Measurements from ENCODE around the gene KIF25. TPM values are rescaled to one million over a fixed set of nuclear protein-coding genes. Genes with fewer than 3 reads are reported as not detected.

The KIF25 gene
- total RNA-seq, 1 experiment from 2014 or later = 0.59 TPM

DNA sequence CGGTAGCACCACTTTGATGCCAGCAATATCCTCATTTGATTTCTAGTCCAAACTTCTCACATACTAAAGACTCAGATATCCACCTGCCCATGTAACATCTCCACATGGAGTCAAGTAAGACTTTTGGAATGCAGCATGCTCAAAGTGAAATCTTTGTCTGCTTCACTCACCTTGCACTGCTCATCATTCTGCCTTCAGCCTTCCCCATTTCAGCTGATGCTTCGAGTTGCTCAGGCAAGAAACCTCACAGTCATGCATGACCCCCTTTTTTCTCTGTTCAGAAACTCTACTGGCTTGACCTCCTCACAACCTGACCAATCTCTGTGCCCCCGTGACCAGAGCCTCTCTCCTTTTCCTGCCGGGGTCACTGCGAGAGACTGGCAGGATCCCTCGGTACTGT is 41.0 kb upstream of the KIF25 start:
- no peak overlapping the region for H4K5ac ChIP-seq (ENCODE audit: insufficient read length, low read depth, low read length)
- no peak overlapping the region for H3K23ac ChIP-seq (ENCODE audit: insufficient read length, low read depth, low read length)
- no peak overlapping the region for H2AFZ ChIP-seq (ENCODE audit: low read length)
- no peak overlapping the region for H2BK12ac ChIP-seq (ENCODE audit: insufficient read length, low read depth, low read length)
- H3K4me1 ChIP-seq (ENCODE audit: insufficient read depth, low read length) = no peaks in the 10 kb centered on the region
- Mint-ChIP-seq H3K27me3 (ENCODE audit: low read depth) (no peaks in the 10 kb centered on the region), H3K36me3 (ENCODE audit: insufficient read depth in 1 of 3, low read depth in 3 of 3) (peaks cover 19 to 35% (median 32%) of the 10 kb centered on the region in 3 experiments), H3K4me3 (no peak overlapping the region), H3K27ac (peak overlapping the region in 2 of 3 experiments; percentile 47 to 83; a peak in 3 of 7 replicates), H3K9me3 (no peaks in the 10 kb centered on the region), H3K4me1 (peaks cover 0 to 3% of the 10 kb centered on the region in 2 experiments; a peak in 1 of 4 replicates)
- H3K4ac ChIP-seq (ENCODE audit: low read depth, low read length) = no peak overlapping the region
- H3K27ac ChIP-seq (ENCODE audit: insufficient read length, low read depth, low read length) = no peak overlapping the region
- no peak overlapping the region for H2BK20ac ChIP-seq (ENCODE audit: low read depth, low read length, poor library complexity, severe bottlenecking)
- no peak overlapping the region for H2BK15ac ChIP-seq (ENCODE audit: low read depth, low read length)
- no peak overlapping the region for H2BK5ac ChIP-seq (ENCODE audit: insufficient read length, low read length)
- TF ChIP-seq CTCF (conservative IDR thresholded peaks at IDR 0.05) = no peak
- H2BK120ac ChIP-seq (ENCODE audit: low read depth, low read length, poor library complexity, severe bottlenecking) = no peak overlapping the region
- H3K56ac ChIP-seq (ENCODE audit: insufficient read length, low read depth, low read length) = no peak overlapping the region
- DNase-seq = no peak
- H3K9ac ChIP-seq (ENCODE audit: extremely low read depth, insufficient read length, low read length) = no peak overlapping the region
- H3K18ac ChIP-seq (ENCODE audit: insufficient read length, low read depth, low read length) = no peak overlapping the region
- H3K27me3 ChIP-seq (ENCODE audit: insufficient read depth, low read length) = no peaks in the 10 kb centered on the region; the same call in 1 of the 2 replicates
- H3K79me2 ChIP-seq (ENCODE audit: insufficient read depth, low read length) = no peaks in the 10 kb centered on the region
- H4K91ac ChIP-seq (ENCODE audit: insufficient read length, low read depth, low read length) = no peak overlapping the region
- H3K9me3 ChIP-seq (ENCODE audit: control insufficient read depth, low read depth, low read length) = no peaks in the 10 kb centered on the region
- H3K14ac ChIP-seq (ENCODE audit: insufficient read depth, low read length) = no peak overlapping the region
- no peak overlapping the region for H3K4me2 ChIP-seq (ENCODE audit: insufficient read depth, insufficient read length, low read length)
- H4K8ac ChIP-seq (replicated peaks; ENCODE audit: insufficient read length, low read depth, low read length) = no peak overlapping the region
- H2AK5ac ChIP-seq (ENCODE audit: insufficient read length, low read length) = no peak overlapping the region
- no peaks in the 10 kb centered on the region for H3K23me2 ChIP-seq (ENCODE audit: insufficient read length, low read depth, low read length, poor library complexity, severe bottlenecking)
- H3T11ph ChIP-seq (ENCODE audit: low read length) = no peak overlapping the region
- H3K79me1 ChIP-seq (ENCODE audit: insufficient read depth, low read depth, low read length, poor library complexity, severe bottlenecking) = peaks cover 3% of the 10 kb centered on the region
- no CpG with 5 or more reads among the region's 6 CpGs for WGBS (ENCODE audit: extremely low coverage, insufficient read length, low lambda C conversion rate)
- H4K20me1 ChIP-seq (ENCODE audit: control insufficient read depth, insufficient read depth, insufficient read length) = no peaks in the 10 kb centered on the region

Measured in H9 (cell line).